ENCODE results near the gene S100Z.
"Not testable (repeated sequence)": the region's sequence is repeated elsewhere in the genome, so short reads cannot be mapped to it uniquely, and the experiment has no call there.

Gene S100Z

GRCh38 chr5:76826416-76826815, 23.4 kb upstream of the S100Z start:
- not testable (repeated sequence) for DNase-seq (ENCODE audit: low read depth)

DNA sequence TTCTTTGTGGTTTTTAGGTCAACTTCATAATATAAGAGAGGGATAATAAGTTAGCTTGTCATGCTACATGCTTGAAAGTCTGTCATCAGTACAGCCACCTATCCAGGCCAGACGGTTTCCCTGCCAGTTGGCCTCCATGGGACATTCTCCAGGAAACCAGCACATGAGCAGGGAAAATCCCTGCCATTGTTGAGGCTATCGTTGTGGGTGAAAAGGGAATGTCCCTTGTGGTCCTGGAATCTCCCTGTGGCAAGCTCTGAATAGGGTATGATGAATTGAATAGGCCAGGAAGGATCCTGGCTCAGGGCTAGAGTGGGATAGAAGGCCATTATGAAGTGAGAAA, 18.7 kb upstream of the S100Z start:
- no peak for DNase-seq (ENCODE audit: low read depth)

- DNase-seq (ENCODE audit: low read depth) = no peak
These were observed 13.6 kb upstream of the S100Z start for GRCh38 chr5:76836181-76836580.

GRCh38 chr5:76836585-76836984, 13.2 kb upstream of the S100Z start:
- no peak for DNase-seq (ENCODE audit: low read depth)

- DNase-seq (ENCODE audit: low read depth) = no peak
These were observed 11.1 kb upstream of the S100Z start for GRCh38 chr5:76838481-76839261.

DNA sequence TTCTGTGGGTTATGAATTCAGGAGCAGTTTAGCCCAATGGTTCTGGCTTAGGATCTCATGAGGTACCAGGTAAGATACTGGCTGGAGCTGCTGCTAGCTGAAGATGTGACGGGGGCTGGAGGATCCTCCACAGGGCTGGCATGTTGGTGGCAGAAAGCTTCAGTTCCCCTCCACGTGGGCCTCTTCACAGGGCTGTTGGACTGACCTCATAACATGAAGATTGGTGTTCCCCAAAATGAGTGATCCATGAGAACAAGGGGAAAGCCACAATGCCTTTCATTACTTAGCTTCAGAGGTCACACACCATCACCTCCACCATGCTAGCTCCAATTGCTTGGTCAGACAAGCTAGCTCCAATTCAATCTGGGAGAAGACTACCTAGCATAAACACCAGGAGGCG, 8.5 kb upstream of the S100Z start:
- DNase-seq (ENCODE audit: low read depth) = no peak

GRCh38 chr5:76845890-76846289, 3.9 kb upstream of the S100Z start:
- DNase-seq (ENCODE audit: low read depth) = no peak

DNA sequence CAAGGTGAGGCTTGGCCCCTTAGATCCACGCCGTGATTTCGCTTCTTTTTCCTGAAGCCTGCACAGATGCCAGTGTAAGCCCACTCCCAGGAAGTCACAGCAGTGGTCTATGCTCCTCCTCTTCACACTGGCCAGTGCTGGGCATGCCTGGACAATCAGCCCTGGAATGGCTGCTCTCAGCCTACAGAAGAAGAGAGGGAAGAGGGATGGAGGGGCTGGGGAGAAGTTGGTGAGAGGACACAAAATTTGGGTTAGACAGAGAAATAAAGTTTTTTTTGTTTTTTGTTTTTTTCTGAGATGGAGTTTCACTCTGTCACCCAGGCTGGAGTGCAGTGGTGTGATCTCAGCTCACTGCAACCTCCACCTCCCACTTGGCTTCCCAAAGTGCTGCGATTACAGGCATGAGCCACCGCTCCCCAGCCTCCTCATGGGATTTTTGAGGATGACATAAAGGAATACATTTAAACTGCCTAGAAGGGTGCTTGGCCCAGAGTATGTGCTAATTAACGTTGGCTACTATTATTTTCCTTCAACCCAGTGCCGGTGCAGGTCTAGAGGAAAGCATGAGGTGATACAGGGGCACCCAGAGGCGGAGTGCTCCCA, 830 bp downstream of the S100Z start:
- DNase-seq (ENCODE audit: low read depth) = no peak

DNA sequence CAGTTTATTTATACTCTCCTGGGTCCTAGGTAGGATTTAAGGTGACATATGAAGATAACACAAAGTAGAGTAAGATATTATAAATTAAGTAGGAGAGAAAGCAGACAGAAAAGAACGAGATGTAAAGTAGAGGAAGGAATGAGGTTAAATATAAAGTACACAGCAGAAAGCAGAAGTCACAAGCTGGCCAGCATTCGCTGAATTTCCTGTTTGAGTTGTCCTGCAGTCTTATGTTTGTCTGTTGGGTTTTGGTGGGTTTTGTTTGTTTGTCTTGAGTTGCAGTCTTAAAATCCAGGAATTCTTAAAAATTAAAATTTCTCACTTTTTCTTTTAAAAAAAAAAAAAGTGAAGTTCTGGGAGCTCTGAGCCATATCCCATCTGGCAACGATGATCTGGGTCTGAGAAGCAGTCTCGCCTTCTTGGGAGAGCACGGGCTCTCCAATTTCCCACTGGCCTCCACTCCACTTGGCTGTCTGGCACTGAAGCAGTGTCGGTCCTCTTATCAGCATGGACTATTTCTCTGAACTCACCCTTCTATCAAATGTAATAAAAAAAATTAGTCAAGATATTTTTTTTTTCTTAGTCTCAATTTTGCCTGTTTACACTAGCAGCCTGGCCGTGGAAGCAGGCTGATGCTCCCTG, 2.0 kb downstream of the S100Z start:
- no peak for DNase-seq (ENCODE audit: low read depth)

DNA sequence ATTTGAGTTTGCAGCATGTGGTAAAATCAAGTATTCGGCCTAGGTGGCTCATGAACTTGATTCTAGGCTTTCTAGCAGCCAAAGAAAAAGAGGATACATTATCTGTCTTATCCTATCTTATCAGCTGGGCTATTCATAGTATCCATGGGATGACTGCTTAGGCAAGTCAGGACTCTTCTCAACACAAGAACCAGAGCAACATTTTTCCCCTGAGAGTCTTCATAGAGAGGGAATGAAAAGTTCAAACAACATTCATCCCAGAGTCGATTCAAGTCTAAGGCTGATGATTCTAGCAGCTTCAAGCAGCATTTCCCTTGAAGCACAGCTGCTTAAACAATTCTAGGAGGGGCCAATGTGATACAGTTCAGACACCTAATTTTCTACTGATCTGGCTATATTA, 3.0 kb downstream of the S100Z start:
- DNase-seq (ENCODE audit: low read depth) = no peak

- not testable (repeated sequence) for DNase-seq (ENCODE audit: low read depth)
These were observed 3.9 kb downstream of the S100Z start for GRCh38 chr5:76853741-76854140.

DNA sequence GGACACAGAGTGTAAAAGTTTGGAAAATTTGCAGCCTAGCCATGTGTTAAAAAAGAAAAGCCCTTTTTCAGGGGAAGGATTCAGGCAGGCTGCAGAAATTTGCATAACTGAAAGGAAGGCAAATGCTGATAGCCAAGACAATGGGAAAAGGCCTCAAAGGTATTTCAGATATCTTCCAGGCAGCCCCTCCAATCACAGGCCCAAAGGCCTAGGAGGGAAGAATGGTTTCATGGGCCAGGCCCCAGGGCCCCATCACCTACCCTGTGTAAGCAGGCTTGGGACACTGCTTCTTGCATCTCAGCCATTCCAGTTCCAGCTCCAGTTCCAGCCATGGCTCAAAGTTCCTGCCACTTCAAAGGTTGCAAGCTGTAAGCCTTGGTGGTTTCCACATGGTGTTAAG, 4.8 kb downstream of the S100Z start:
- DNase-seq (ENCODE audit: low read depth) = no peak

GRCh38 chr5:76855501-76855900, 5.7 kb downstream of the S100Z start:
- DNase-seq (ENCODE audit: low read depth) = not testable (repeated sequence)

- DNase-seq (ENCODE audit: low read depth) = no peak
These were observed 6.1 kb downstream of the S100Z start for GRCh38 chr5:76855961-76856360.

- not testable (repeated sequence) for DNase-seq (ENCODE audit: low read depth)
These were observed 7.0 kb downstream of the S100Z start for GRCh38 chr5:76856800-76857199.

GRCh38 chr5:76859591-76860247, 9.9 kb downstream of the S100Z start:
- DNase-seq (ENCODE audit: low read depth) = no peak

GRCh38 chr5:76861612-76862011, 11.8 kb downstream of the S100Z start:
- no peak for DNase-seq (ENCODE audit: low read depth)

GRCh38 chr5:76863001-76863400, 13.2 kb downstream of the S100Z start:
- no peak for DNase-seq (ENCODE audit: low read depth)

GRCh38 chr5:76866503-76866902, 16.7 kb downstream of the S100Z start:
- no peak for DNase-seq (ENCODE audit: low read depth)

DNA sequence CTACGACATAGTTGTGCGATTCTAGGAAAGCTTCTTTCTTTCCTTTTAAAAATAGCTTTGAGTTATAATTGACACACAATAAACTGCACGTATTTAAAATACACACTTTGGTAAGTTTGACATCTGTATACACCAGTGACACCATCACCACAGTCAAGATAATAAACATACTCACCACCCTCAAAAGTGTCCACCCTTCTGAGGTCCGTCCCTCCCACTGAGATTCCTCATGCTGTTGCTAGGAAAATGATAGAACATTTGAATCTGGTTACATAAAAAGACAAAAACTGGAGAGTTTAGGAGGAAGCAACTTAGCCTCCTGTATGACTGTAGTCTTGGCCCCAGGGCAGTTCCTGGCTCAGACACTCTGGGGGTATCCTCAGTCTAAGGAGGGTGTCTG, 17.2 kb downstream of the S100Z start:
- no peak for DNase-seq (ENCODE audit: low read depth)

- peak; percentile 29 for DNase-seq (ENCODE audit: low read depth)
These were observed 18.2 kb downstream of the S100Z start for GRCh38 chr5:76867827-76868693.

- no peak for DNase-seq (ENCODE audit: low read depth)
These were observed 20.2 kb downstream of the S100Z start for GRCh38 chr5:76870046-76870445.
